HG03135 (cell line): ENCODE results near the gene NCAN.

Source experiments
- ATAC-seq: cut with Tn5 transposase; IDR thresholded peaks from one replicate; pipeline ENCODE4 v1.9.1; 2021; ENCODE audit warnings: mild to moderate bottlenecking, moderate library complexity; ENCODE audit not compliant: unreplicated experiment

NCAN gene

GRCh38 chr19:19279062-19279612 is 67.4 kb downstream of the NCAN start:
- ATAC-seq, result no peak

GRCh38 chr19:19279853-19280252 is 68.1 kb downstream of the NCAN start:
- ATAC-seq, result no peak

- no peak for ATAC-seq
Measured at GRCh38 chr19:19280561-19280960, 68.8 kb downstream of the NCAN start.

GRCh38 chr19:19285686-19286085 is 73.9 kb downstream of the NCAN start:
- no peak for ATAC-seq

GRCh38 chr19:19292607-19293006 is 80.8 kb downstream of the NCAN start:
- no peak for ATAC-seq

GRCh38 chr19:19294914-19295313 is 83.2 kb downstream of the NCAN start:
- no peak for ATAC-seq

GRCh38 chr19:19296953-19297689 is 85.4 kb downstream of the NCAN start:
- ATAC-seq, result no peak

- ATAC-seq, result no peak
Measured at GRCh38 chr19:19297759-19298158, 86.0 kb downstream of the NCAN start.

- ATAC-seq, result no peak
Measured at GRCh38 chr19:19300613-19301012, 88.9 kb downstream of the NCAN start.
